ENCODE measurements around the gene NLRX1. TPM values are rescaled to one million over a fixed set of nuclear protein-coding genes. Genes with fewer than 3 reads are reported as not detected.

The NLRX1 gene
- total RNA-seq, 1 donor from 2014 or later = 23.7 TPM

DNA sequence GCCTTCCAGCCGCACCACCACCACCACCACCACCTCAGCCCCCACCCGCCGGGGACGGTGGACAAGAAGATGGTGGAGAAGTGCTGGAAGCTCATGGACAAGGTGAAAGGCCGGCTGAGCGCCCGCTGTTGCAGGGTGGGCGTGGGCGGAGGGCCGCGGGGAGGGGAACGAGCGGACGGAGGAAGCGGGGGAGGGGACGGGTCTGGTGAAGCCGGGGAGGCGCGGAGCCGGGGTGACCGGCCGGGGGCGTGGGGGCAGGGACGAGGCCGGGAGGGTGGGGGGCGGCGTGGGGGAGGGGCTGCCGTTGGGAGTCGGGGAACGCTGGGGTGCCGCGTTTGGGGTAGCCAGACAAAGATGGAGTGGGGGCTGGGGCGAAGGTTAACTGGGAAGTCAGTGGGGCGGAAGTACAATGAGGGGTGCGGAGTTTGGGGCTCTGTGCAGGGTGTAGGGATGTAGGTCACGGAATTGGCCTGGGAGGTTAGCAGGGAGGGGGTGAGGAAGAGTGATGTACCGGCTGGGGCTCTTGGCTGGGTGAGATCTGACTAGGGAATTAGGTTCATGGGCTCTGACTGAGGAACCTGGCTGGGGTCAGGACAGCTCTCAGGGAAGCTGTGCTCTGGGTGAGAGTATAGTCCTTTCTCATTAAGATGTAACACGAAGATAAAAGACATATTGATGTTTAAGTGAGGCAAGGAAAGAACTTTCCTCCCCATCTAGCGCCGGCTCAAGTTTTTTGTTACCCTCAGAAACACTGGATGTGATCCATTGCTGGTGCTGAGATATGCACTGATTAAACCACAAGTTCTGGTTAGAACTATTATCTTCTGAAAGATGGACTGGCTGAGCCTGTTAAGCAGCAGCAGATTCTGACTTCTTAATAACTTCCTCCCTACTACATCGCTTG is 38.2 kb downstream of the NLRX1 start:
- intact Hi-C loops (cut with micrococcal nuclease) = loop anchor here (1.0 to 2.0 kb wide), 5 partner anchors 22 to 174 kb away; partner anchors contain the start of gene USP2

DNA sequence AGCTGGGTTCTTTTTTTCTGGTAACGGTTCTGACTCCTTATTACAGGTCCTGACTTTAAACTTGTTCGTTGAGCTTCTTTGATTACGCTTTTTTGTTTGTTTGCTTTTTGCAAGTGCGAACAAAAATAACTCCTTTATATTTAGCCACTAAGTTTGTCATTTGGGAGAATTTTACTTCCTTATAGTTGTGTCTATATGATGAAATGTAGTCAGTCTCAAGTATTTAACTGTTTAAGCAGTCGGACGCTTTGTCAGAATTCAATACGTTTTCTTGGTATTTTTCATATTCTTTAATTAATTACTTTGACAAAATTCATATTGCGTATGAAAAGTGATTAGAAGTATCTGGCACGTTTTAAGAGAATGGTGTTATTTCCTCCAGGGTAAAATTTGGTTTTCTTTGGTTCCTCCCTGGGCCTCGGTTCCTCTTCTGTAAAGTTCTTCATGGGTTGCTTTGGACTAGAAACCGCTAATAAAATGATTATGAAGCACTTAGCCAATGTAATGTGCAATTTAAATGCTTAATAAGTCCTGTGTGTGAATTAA is 39.0 kb downstream of the NLRX1 start:
- intact Hi-C loops (cut with micrococcal nuclease) = loop anchor here (2.0 kb wide), 3 partner anchors 21 to 173 kb away; partner anchors contain the start of gene USP2

DNA sequence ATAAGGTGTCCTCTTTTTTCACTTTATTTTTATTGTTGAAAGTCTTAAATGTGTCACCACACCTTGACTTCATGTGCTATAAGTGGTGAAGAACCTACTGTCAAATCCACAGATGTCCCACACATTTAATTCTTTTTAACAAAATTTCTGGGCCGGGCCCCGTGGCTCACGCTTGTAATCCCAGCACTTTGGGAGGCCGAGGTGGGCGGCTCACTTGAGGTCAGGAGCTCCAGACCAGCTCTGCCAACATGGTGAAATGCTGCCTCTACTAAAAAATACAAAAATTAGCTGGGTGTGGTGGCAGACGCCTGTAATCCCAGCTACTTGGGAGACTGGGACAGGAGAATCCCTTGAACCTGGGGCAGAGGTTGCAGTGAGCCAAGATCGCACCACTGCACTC is 40.7 kb downstream of the NLRX1 start:
- intact Hi-C loops (cut with micrococcal nuclease) = no loop called here

DNA sequence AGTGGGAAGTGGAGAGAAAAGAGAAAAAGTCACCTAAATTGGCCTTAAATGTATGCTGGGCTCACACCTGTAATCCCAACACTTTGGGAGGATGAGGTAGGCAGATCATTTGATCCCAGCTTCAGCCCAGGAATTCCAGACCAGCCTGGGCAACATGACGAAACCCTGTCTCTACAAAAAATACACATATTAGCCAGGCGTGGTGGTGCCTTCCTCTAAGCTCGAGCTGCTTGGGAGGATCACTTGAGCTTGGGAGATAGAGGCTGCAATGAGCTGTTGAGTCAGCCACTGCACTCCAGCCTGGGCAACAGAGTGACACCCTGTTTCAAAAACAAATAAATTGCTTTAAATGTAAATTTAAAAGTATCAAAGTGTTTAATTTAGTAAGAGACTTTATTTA is 41.5 kb downstream of the NLRX1 start:
- intact Hi-C loops (cut with micrococcal nuclease) = no loop called here

DNA sequence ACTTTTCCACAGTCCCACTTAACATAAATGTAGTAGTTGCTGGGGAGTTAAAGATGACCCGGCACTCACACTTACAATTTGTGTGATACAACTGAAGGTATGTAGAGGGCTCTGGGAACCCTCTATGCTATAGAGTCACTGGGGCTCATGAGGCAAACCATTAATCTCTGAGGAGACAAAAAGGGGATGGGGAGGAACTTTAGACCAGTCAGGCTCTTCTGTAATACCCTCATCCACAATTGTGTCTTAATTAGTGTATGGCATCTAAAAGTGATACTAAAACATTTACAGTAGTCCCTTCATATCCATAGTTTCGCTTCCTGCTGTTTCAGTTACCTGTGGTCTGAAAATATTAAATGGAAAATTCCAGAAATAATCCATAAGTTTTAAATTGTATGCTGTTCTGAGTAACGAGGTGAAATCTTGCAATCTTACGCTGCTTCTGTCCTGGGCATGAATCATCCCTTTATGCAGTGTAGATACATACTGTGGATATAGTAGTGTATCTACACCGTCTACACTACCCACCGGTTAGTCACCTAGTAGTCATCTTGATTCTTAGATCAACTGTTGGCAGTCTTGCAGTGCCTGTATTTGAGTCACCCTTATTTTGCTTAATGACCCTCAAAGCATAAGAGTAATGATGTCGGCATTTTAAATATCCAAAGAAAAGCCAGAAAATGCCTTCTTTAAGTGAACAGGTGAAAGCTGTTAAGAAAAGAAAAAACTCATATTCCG is 49.8 kb downstream of the NLRX1 start:
- intact Hi-C loops (cut with micrococcal nuclease) = no loop called here

DNA sequence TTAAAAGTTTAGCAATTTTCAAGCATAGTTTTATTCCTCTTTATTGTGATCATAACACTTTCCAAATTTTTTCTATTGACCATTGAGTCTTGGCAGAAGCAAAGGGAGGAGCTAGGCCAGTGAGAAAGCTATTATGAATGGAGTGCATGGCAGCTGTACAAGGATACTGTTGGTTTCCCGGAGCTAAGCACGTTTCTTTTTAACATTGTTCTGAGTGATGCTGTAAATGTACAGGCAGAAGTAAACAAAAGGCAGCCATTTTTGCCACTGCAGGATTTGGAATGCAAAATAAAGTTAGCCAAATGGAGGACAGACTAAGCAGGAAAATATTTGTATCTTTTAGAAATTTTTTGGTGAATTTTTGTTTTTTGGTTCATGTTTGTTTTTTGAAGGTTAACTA is 53.8 kb downstream of the NLRX1 start:
- intact Hi-C loops (cut with micrococcal nuclease) = no loop called here

DNA sequence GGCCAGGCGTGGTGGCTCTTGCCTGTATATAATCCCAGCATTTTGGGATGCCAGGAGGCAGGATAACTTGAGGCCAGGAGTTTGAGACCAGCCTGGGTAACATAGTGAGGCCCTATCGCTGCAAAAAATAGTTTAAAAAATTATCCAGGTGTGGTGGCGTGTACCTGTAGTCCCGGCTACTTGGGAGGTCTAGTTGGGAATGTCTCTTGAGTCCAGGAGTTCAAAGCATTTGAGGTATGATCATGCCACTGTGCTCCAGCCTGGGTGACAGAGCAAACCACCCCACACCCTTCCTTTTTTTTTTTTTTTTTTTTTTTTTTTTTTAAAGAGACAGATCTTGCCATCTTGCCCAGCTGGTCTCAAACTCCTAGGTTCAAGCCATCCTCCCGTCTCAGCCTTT is 54.4 kb downstream of the NLRX1 start:
- intact Hi-C loops (cut with micrococcal nuclease) = no loop called here

DNA sequence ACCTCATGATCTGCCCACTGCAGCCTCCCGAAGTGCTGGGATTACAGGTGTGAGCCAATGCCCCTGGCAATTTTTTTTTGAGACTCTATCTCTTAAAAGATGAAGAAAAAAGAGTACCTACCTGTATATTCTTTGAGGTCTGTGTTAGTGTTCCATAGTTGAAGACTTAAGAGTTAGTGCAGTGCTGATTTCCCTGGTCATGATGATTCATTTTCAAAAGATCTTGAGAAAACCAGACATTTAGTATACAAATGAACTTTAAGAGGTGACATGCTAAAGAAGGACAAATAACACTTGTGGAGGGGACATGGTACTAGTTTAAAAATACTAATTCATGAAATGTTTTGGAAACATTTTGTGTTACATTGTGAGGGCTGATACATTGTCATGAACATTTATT is 55.3 kb downstream of the NLRX1 start:
- intact Hi-C loops (cut with micrococcal nuclease) = no loop called here

DNA sequence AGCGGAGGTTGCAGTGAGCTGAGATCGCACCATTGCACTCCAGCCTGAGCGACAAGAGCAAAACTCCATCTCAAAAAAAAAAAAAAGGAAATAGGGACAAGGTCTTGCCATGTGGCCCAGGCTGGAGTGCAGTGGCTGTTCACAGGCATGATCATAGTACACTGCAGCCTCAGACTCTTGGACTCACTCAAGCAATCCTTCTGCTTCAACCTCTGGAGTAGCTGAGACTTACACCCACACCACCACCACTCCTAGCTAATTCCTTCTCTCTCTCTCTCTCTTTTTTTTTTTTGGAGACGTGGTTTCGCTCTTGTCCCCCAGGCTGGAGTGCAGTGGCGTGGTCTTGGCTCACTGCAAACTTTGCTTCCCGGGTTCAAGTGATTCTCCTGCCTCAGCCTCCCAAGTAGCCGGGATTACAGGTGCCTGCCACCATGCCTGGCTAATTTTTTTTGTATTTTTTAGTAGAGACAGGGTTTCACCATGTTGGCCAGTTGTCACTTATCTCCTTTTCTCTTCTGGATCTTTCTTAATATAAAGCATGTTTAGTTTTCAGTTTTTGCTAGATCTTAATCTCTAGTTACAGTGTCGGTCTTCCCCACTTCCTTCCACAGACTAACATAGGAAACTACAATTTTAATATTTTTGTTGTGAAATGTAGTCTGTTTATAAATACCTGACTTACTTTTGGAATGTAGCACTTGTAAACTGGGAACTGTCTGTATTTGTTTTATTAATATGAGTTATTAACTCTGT is 60.2 kb downstream of the NLRX1 start:
- intact Hi-C loops (cut with micrococcal nuclease) = loop anchor here (2.0 to 5.0 kb wide), 2 partner anchors 22 to 34 kb away; partner anchors contain the start of gene CBL

DNA sequence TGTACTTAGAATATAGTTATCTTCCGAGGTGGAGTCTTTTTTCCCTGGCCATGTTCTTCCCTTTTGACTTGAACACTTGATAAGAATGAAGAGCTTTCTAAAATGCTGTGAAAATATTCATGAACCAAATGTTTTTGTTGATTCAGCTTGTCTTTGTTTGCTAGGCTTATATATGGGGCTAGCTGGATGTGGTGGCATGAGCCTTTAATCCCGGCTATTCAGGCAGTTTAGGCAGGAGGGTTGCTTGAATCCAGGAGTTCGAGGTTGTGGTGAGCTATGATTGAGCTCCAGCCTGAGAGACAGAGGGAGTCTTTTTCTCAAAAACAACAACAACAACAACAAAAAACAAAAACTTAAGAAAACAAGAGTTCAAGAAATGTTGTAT is 60.8 kb downstream of the NLRX1 start:
- intact Hi-C loops (cut with micrococcal nuclease) = loop anchor here (2.0 to 5.0 kb wide), 2 partner anchors 22 to 33 kb away; partner anchors contain the start of gene CBL

DNA sequence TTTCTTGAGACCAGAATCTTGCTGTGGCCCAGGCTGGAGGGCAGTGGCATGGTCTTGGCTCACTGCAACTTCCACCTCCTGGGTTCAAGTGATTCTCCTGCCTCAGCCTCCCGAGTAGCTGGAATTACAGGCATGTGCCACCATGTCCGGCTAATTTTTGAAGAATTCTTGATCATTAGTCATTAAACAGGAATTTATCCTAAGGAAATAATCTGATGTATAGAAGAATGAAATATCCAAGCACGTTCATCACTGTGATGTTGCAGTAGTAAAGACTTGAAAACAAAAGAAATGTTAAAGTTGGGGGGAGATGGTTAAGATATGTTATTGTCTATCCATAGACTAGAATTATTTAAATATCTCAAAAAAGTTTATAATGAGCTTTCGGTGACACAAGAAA is 61.2 kb downstream of the NLRX1 start:
- intact Hi-C loops (cut with micrococcal nuclease) = loop anchor here (2.0 to 5.0 kb wide), 2 partner anchors 23 to 33 kb away; partner anchors contain the start of gene CBL

Other genes with a start within 250 kb of the NLRX1 start
- gene BCL9L, start 242.8 kb upstream of the NLRX1 start, total RNA-seq = 54.8 and 56.5 TPM in 2 replicates
- gene UPK2, start 212.4 kb upstream of the NLRX1 start, total RNA-seq = not detected in 2 replicates
- not detected in 2 replicates for gene FOXR1, start 197.0 kb upstream of the NLRX1 start, total RNA-seq
- gene CENATAC, start 170.6 kb upstream of the NLRX1 start, total RNA-seq = 51.2 and 52.3 TPM in 2 replicates
- 1,476 and 1,513 TPM in 2 replicates for gene RPS25, start 150.4 kb upstream of the NLRX1 start, total RNA-seq
- 82.3 and 86.6 TPM in 2 replicates for gene TRAPPC4, start 150.0 kb upstream of the NLRX1 start, total RNA-seq
- 21.7 and 24.1 TPM in 2 replicates for gene SLC37A4, start 137.8 kb upstream of the NLRX1 start, total RNA-seq
- gene HYOU1, start 111.5 kb upstream of the NLRX1 start, total RNA-seq = 207 and 217 TPM in 2 replicates
- gene VPS11, start 100.9 kb upstream of the NLRX1 start, total RNA-seq = 31.7 and 36.5 TPM in 2 replicates
- gene HMBS, start 83.8 kb upstream of the NLRX1 start, total RNA-seq = 35.7 and 36.0 TPM in 2 replicates
- gene DPAGT1, start 66.9 kb upstream of the NLRX1 start, total RNA-seq = 68.0 and 71.5 TPM in 2 replicates
- 28.4 and 29.9 TPM in 2 replicates for gene C2CD2L, start 61.4 kb upstream of the NLRX1 start, total RNA-seq
- 39.6 and 44.2 TPM in 2 replicates for gene HINFP, start 47.1 kb upstream of the NLRX1 start, total RNA-seq
- 0.07 and 0.48 TPM in 2 replicates for gene ABCG4, start 19.7 kb upstream of the NLRX1 start, total RNA-seq
- 0.14 and 0.23 TPM in 2 replicates for gene NHERF4, start 16.8 kb downstream of the NLRX1 start, total RNA-seq
- gene CBL, start 37.6 kb downstream of the NLRX1 start, total RNA-seq = 41.1 and 43.4 TPM in 2 replicates
- 2.0 and 2.5 TPM in 2 replicates for gene MCAM, start 148.4 kb downstream of the NLRX1 start, total RNA-seq
- 33.0 and 34.3 TPM in 2 replicates for gene RNF26, start 165.8 kb downstream of the NLRX1 start, total RNA-seq
- not detected in 2 replicates for gene C1QTNF5, start 172.2 kb downstream of the NLRX1 start, total RNA-seq
- not detected in 2 replicates for gene MFRP, start 178.0 kb downstream of the NLRX1 start, total RNA-seq
- 0.41 and 0.57 TPM in 2 replicates for gene USP2, start 213.0 kb downstream of the NLRX1 start, total RNA-seq